PC-3 (cell line): ENCODE measurements around the gene MDH1B.

Experiments used
- EZH2 ChIP-seq: fragments of 300-600 bp; sonication (generic); IDR thresholded peaks from one replicate; pipeline ENCODE4 v1.6.1; 2017; ENCODE audit warnings: antibody characterized with exemption, mild to moderate bottlenecking, low read length; ENCODE audit not compliant: unreplicated experiment
- TF ChIP-seq, protein P1 (sequence below): fragments of 300-600 bp; sonication (generic); conservative IDR thresholded peaks from 2 replicates; pipeline ENCODE4 v1.5.1; 2017; ENCODE audit warnings: antibody characterized with exemption, low read depth, mild to moderate bottlenecking, low read length

DNA sequence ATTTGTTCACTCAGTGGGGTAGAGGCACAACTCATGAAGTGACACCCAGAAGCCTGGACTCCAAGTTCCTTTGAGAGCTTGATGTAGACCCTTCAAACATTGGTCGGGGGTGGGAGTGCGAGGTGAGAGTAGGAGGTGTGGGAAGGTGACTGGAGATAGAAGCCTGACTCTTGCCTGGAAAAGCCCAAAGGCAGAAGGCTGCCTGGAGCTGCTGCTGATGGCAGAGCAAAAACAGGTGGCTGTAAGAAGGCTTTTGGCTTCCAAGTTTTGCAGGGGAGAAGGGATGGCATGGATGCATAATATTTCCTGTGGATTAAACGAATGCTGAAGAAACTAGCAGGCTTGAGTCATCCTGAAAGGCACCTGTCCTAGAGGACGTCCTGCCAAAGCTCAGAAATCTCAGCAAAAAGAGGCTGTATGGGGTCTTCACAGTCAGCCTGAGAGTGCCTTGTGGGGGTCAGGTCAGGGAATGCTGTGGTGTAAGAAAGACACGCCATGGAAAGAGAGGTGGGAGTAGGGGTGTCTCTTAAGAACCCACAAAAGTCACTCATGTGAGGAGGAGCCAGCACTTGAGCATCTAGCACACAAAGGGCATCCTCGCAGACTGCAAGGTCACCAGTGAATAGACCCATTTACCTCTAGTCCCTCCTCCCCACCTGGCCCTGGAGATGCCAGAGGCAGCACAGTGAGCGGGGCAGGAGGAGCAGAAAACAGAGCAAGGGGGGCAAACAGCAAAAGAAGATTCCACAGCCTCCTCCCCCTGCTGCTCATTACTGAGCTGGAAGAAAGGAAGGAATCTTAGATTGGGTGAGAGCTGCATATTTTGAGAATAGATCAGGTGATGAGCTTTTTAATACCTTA, 37.8 kb upstream of the MDH1B start:
- no peak for TF ChIP-seq EZH2
- TF ChIP-seq, protein P1, sequence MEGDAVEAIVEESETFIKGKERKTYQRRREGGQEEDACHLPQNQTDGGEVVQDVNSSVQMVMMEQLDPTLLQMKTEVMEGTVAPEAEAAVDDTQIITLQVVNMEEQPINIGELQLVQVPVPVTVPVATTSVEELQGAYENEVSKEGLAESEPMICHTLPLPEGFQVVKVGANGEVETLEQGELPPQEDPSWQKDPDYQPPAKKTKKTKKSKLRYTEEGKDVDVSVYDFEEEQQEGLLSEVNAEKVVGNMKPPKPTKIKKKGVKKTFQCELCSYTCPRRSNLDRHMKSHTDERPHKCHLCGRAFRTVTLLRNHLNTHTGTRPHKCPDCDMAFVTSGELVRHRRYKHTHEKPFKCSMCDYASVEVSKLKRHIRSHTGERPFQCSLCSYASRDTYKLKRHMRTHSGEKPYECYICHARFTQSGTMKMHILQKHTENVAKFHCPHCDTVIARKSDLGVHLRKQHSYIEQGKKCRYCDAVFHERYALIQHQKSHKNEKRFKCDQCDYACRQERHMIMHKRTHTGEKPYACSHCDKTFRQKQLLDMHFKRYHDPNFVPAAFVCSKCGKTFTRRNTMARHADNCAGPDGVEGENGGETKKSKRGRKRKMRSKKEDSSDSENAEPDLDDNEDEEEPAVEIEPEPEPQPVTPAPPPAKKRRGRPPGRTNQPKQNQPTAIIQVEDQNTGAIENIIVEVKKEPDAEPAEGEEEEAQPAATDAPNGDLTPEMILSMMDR, result no peak
